ENCODE measurements around the gene TEX52. TPM values are rescaled to one million over a fixed set of nuclear protein-coding genes. Genes with fewer than 3 reads are reported as not detected.

Gene TEX52
- total and polyA plus RNA-seq, 11 donors: not detected

- TF ChIP-seq POLR2A (IDR thresholded peaks at IDR 0.05) (peak in 1 of 2 donors; percentile 89), CTCF (IDR thresholded peaks at IDR 0.05) (no peak)
- peaks cover 0 to 23% (median 9%) of the 10 kb centered on the region in 9 donors for H3K36me3 ChIP-seq
- peak within 1 kb of the TSS; percentile 53 to 90 (median 72) for H3K4me3 ChIP-seq
- 0 to 1% (median 0%) methylated on average over 48 of the region's 48 CpGs for WGBS, 4 donors
- no peaks in the 10 kb centered on the region for H3K9me3 ChIP-seq
- no peaks in the 10 kb centered on the region for H3K27me3 ChIP-seq
- H3K4me1 ChIP-seq: peaks cover 0 to 23% (median 17%) of the 10 kb centered on the region in 12 donors
- intact Hi-C loops (cut with DNase I): loop anchor here in 3 of 10 donors (2.0 kb wide), 2 partner anchors 16 to 18 kb away; partner anchors contain the start of gene FKBP4 (in 2 of the 3)
- ATAC-seq (peak; percentile 98 to 99 (median 99)), DNase-seq (peak; percentile 98 to 100 (median 99))
- H3K27ac ChIP-seq: peak within 1 kb of the TSS; percentile 77 to 98 (median 95)
Observed at GRCh38 chr12:2812290-2813213, 44.3 kb downstream of the TEX52 start, which contains the start of gene ITFG2. ITFG2 (plus strand) TSS chr12:2812668; CDS start chr12:2812761, 93 bp downstream.

- ATAC-seq: no peak
- DNase-seq: no peak
- no peaks in the 10 kb centered on the region for H3K9me3 ChIP-seq
- peaks cover 0 to 23% (median 17%) of the 10 kb centered on the region in 12 donors for H3K4me1 ChIP-seq
- intact Hi-C loops (cut with DNase I): loop anchor here in 3 of 10 donors (2.0 kb wide), 2 partner anchors 15 to 17 kb away; partner anchors contain the start of gene FKBP4 (in 2 of the 3)
- peaks cover 0 to 17% (median 3%) of the 10 kb centered on the region in 9 donors for H3K36me3 ChIP-seq
- peak overlapping the region; percentile 21 to 90 (median 72) for H3K4me3 ChIP-seq
- no peaks in the 10 kb centered on the region for H3K27me3 ChIP-seq
- WGBS, 4 donors: 80 to 86% (median 83%) methylated on average over 5 of the region's 5 CpGs
- H3K27ac ChIP-seq: peak overlapping the region; percentile 20 to 98 (median 94)
- TF ChIP-seq POLR2A (IDR thresholded peaks at IDR 0.05): no peak
- no peak for TF ChIP-seq CTCF (IDR thresholded peaks at IDR 0.05)
Observed at GRCh38 chr12:2811801-2812200, 45.0 kb downstream of the TEX52 start.

- TF ChIP-seq CTCF (IDR thresholded peaks at IDR 0.05) (no peak), POLR2A (IDR thresholded peaks at IDR 0.05) (no peak)
- peaks cover 0 to 48% (median 31%) of the 10 kb centered on the region in 9 donors for H3K36me3 ChIP-seq
- no peak for ATAC-seq
- H3K4me3 ChIP-seq: no peak overlapping the region
- no peaks in the 10 kb centered on the region for H3K27me3 ChIP-seq
- no peak for DNase-seq
- intact Hi-C loops (cut with DNase I): no loop called here
- H3K4me1 ChIP-seq: peaks cover 0 to 29% (median 22%) of the 10 kb centered on the region in 12 donors
- no peak overlapping the region for H3K27ac ChIP-seq
- 91 to 95% (median 95%) methylated on average over 6 of the region's 6 CpGs for WGBS, 4 donors
- no peaks in the 10 kb centered on the region for H3K9me3 ChIP-seq
Observed at GRCh38 chr12:2806700-2807099, 50.1 kb downstream of the TEX52 start.

GRCh38 chr12:2805143-2805520, 51.7 kb downstream of the TEX52 start:
- no peak for TF ChIP-seq POLR2A (IDR thresholded peaks at IDR 0.05)
- TF ChIP-seq CTCF (IDR thresholded peaks at IDR 0.05): no peak
- H3K4me3 ChIP-seq: no peak overlapping the region
- ATAC-seq (no peak), DNase-seq (no peak)
- H3K36me3 ChIP-seq: peaks cover 0 to 64% (median 47%) of the 10 kb centered on the region in 9 donors
- peaks cover 0 to 39% (median 23%) of the 10 kb centered on the region in 12 donors for H3K4me1 ChIP-seq
- intact Hi-C loops (cut with DNase I): no loop called here
- H3K27ac ChIP-seq: peak overlapping the region in 3 of 12 donors; percentile 34 to 58 (median 51)
- 25 to 47% (median 37%) methylated on average over 2 of the region's 2 CpGs for WGBS, 4 donors
- no peaks in the 10 kb centered on the region for H3K9me3 ChIP-seq
- no peaks in the 10 kb centered on the region for H3K27me3 ChIP-seq
